ENCODE results near the gene HADHB.

- TF ChIP-seq CTCF (IDR thresholded peaks at IDR 0.05 in 2 of 3, conservative IDR thresholded peaks at IDR 0.05 in 1 of 3; ENCODE audit: control insufficient read depth in 2 of 3, extremely low read depth in 1 of 3, insufficient read depth in 1 of 3, low read depth in 3 of 3, low read length in 3 of 3) (no peak), SIX5 (IDR thresholded peaks at IDR 0.05; ENCODE audit: low read depth, low read length, severe bottlenecking) (no peak), KAT2A (conservative IDR thresholded peaks at IDR 0.05; ENCODE audit: control insufficient read depth, low read depth, low read length) (no peak)
Measured at GRCh38 chr2:26216587-26216986, 28.2 kb upstream of the HADHB start.
